ENCODE measurements around the gene TCP1. TPM values are rescaled to one million over a fixed set of nuclear protein-coding genes. Genes with fewer than 3 reads are reported as not detected.

TCP1 gene
- total RNA-seq (176 TPM), polyA plus RNA-seq (ENCODE audit: insufficient read depth in 1 of 8, insufficient read length in 8 of 8, low replicate concordance in 1 of 8) (100 to 1,000 TPM; 196 to 229 (median 213) TPM)
- long read RNA-seq, donor 1, transcript TCP1-201 (12 exons, 2,499 nt) = major isoform, 26 of 32 reads
- long read RNA-seq, donor 1, partial matches to known transcripts = 0 of 32 reads
- long read RNA-seq, donor 1, other reads (novel, unspliced or antisense) = 6 of 32 reads
- long read RNA-seq, donor 2, transcript TCP1-201 (12 exons, 2,499 nt) = major isoform, 5 of 5 reads
- long read RNA-seq, donor 2, partial matches to known transcripts = 0 of 5 reads
- long read RNA-seq, donor 2, other reads (novel, unspliced or antisense) = 0 of 5 reads
- long read RNA-seq, donor 3, transcript TCP1-201 (12 exons, 2,499 nt) = major isoform, 32 of 39 reads
- long read RNA-seq, donor 3, partial matches to known transcripts = 6 of 39 reads
- long read RNA-seq, donor 3, other reads (novel, unspliced or antisense) = 0 of 39 reads
- long read RNA-seq, donor 4, transcript TCP1-201 (12 exons, 2,499 nt) = major isoform, 19 of 34 reads
- long read RNA-seq, donor 4, partial matches to known transcripts = 9 of 34 reads
- long read RNA-seq, donor 4, other reads (novel, unspliced or antisense) = 6 of 34 reads
- long read RNA-seq, donor 5, transcript TCP1-201 (12 exons, 2,499 nt) = major isoform, 77 of 139 reads
- long read RNA-seq, donor 5, partial matches to known transcripts = 43 of 139 reads
- long read RNA-seq, donor 5, other reads (novel, unspliced or antisense) = 16 of 139 reads
- long read RNA-seq, donor 6, transcript TCP1-201 (12 exons, 2,499 nt) = major isoform, 58 of 97 reads
- long read RNA-seq, donor 6, partial matches to known transcripts = 24 of 97 reads
- long read RNA-seq, donor 6, other reads (novel, unspliced or antisense) = 15 of 97 reads
- long read RNA-seq, donor 7, transcript TCP1-201 (12 exons, 2,499 nt) = major isoform, 49 of 239 reads
- long read RNA-seq, donor 7, partial matches to known transcripts = 112 of 239 reads
- long read RNA-seq, donor 7, other reads (novel, unspliced or antisense) = 75 of 239 reads
- long read RNA-seq, donor 8, transcript TCP1-201 (12 exons, 2,499 nt) = major isoform, 18 of 40 reads
- long read RNA-seq, donor 8, partial matches to known transcripts = 22 of 40 reads
- long read RNA-seq, donor 8, other reads (novel, unspliced or antisense) = 0 of 40 reads
- long read RNA-seq, donor 9, transcript TCP1-201 (12 exons, 2,499 nt) = major isoform, 45 of 90 reads
- long read RNA-seq, donor 9, partial matches to known transcripts = 42 of 90 reads
- long read RNA-seq, donor 9, other reads (novel, unspliced or antisense) = 0 of 90 reads
- long read RNA-seq, donor 10, transcript TCP1-201 (12 exons, 2,499 nt) = major isoform, 67 of 97 reads
- long read RNA-seq, donor 10, partial matches to known transcripts = 24 of 97 reads
- long read RNA-seq, donor 10, other reads (novel, unspliced or antisense) = 6 of 97 reads
- long read RNA-seq, donor 11, transcript TCP1-201 (12 exons, 2,499 nt) = major isoform, 35 of 55 reads
- long read RNA-seq, donor 11, partial matches to known transcripts = 19 of 55 reads
- long read RNA-seq, donor 11, other reads (novel, unspliced or antisense) = 0 of 55 reads

- Histone ChIP-seq H3K4me3 (ENCODE audit: low read length) (peak within 1 kb of the TSS; percentile 96), H3K27ac (ENCODE audit: low read length) (peak within 1 kb of the TSS; percentile 100), H3K36me3 (ENCODE audit: control insufficient read depth, insufficient read depth, low read length) (peaks cover 29% of the 10 kb centered on the region), H3K9me3 (replicated peaks; ENCODE audit: control insufficient read depth, low read depth, low read length) (no peaks in the 10 kb centered on the region), H3K27me3 (ENCODE audit: control insufficient read depth, insufficient read depth, low read length) (no peaks in the 10 kb centered on the region), H3K4me1 (ENCODE audit: control insufficient read depth, insufficient read depth, low read length) (peaks cover 13% of the 10 kb centered on the region)
- peak; percentile 100 for DNase-seq
- under 1% methylated on average over 47 of the region's 64 CpGs for WGBS (ENCODE audit: insufficient coverage)
Observed at GRCh38 chr6:159789377-159790148, at the start of gene TCP1. Gene TCP1 (minus strand): TSS chr6:159789602. CDS start chr6:159789468, 134 bp downstream.

DNA sequence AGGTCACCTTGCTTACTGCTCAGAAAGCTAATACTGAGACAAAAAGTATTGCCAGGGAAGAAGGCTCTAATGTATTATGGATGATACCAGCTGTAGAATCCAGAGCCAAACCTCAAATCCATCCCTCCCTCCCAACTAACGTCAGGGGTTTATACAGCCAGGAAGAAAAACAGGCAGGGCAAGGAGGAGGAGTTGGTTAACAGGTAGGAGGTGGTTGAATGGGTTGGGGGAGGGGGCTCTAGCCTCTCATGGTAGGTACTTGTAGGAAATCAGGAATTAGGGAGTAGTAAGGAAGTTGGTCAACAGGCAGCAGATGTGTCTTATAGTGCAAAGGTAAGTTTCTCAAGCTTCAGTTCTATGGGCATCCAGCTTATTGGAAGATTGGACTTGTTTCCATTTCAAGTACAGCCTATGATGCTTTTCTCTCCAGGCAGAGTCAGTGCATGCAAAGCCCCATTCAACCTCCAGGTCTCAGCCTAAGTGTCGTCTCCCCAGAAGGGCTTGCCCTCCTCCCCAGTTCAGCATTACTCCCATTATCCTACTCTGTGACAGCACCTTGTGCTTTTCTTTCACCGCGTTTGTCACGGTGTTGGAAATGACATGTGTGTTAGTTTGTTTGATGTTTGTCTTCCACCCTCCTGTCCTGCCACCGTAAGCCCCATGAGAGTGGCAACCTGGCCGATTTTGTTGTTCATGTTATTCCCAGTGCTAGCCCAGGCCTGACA is 48.8 kb upstream of the TCP1 start:
- peaks cover 6% of the 10 kb centered on the region for H3K4me1 ChIP-seq (ENCODE audit: control insufficient read depth, insufficient read depth, low read length)
- no peaks in the 10 kb centered on the region for H3K9me3 ChIP-seq (replicated peaks; ENCODE audit: control insufficient read depth, low read depth, low read length)
- H3K36me3 ChIP-seq (ENCODE audit: control insufficient read depth, insufficient read depth, low read length) = no peaks in the 10 kb centered on the region
- WGBS (ENCODE audit: insufficient coverage) = no CpG with 5 or more reads among the region's 7 CpGs
- H3K27me3 ChIP-seq (ENCODE audit: control insufficient read depth, insufficient read depth, low read length) = no peaks in the 10 kb centered on the region
- no peak overlapping the region for H3K27ac ChIP-seq (ENCODE audit: low read length)
- DNase-seq = no peak
- no peak overlapping the region for H3K4me3 ChIP-seq (ENCODE audit: low read length)

DNA sequence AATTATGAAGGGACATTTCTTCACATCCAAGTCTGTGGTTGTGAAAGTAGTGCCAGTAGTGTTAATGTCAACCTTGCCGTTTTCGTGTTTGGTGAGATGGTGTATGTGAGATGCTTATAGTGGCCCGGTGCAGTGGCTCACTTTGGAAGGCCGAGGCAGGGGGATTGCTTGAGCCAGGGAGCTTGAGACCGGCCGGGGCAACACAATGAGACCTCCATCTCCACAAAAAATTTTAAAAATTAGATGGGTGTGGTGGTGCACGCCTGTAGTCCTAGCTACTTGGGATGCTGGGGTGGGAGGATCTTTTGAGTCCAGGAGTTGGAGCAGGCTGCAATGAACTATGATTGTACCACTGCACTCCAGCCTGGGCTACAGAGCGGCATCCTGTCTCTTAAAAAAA is 48.1 kb upstream of the TCP1 start:
- DNase-seq = no peak
- Histone ChIP-seq H3K4me3 (ENCODE audit: low read length) (no peak overlapping the region), H3K4me1 (ENCODE audit: control insufficient read depth, insufficient read depth, low read length) (peaks cover 6% of the 10 kb centered on the region), H3K27ac (ENCODE audit: low read length) (no peak overlapping the region), H3K9me3 (replicated peaks; ENCODE audit: control insufficient read depth, low read depth, low read length) (no peaks in the 10 kb centered on the region), H3K27me3 (ENCODE audit: control insufficient read depth, insufficient read depth, low read length) (no peaks in the 10 kb centered on the region), H3K36me3 (ENCODE audit: control insufficient read depth, insufficient read depth, low read length) (no peaks in the 10 kb centered on the region)
- WGBS (ENCODE audit: insufficient coverage) = no CpG with 5 or more reads among the region's 8 CpGs

DNA sequence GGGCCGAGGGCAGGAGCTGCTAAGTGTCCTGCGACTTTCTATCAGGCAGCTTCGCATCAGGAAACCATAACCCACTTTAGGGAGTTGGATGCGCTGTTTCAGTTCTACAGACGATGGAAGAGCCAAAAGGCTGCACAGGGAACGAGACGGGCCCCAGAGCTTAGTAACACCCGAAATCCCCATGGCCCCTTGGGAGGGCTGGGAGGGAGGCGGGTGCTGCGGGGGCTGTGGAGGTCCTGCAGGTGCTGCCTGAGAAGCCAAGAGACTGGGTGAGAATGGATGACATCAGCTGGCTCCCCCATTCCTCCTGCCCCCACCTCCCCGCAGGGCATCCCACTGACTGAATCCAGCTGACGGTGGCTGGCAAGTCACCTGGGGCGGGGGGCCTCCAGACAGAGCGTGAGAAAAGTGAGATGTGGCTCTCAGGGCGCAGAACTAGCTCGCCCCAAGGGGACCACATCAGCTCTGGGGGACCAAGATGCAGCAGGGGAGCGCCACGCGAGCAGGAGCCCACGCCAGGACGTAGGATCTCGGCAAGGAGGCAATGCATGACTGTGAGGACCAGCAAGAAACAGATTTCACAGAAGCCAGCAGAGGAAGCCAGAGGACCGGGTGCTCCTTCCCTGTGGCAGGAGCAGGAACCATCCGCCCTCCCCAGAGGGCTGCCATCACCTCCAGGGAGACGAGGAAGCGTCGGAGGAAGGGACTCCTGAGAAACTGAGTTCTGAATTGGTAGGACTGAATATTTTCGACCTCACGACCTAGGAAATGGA is 47.5 kb upstream of the TCP1 start:
- Histone ChIP-seq H3K36me3 (ENCODE audit: control insufficient read depth, insufficient read depth, low read length) (no peaks in the 10 kb centered on the region), H3K9me3 (replicated peaks; ENCODE audit: control insufficient read depth, low read depth, low read length) (no peaks in the 10 kb centered on the region), H3K27ac (ENCODE audit: low read length) (no peak overlapping the region), H3K4me1 (ENCODE audit: control insufficient read depth, insufficient read depth, low read length) (peaks cover 6% of the 10 kb centered on the region), H3K4me3 (ENCODE audit: low read length) (no peak overlapping the region), H3K27me3 (ENCODE audit: control insufficient read depth, insufficient read depth, low read length) (no peaks in the 10 kb centered on the region)
- WGBS (ENCODE audit: insufficient coverage) = 80% methylated on average over 16 of the region's 29 CpGs
- DNase-seq = no peak

GRCh38 chr6:159833997-159834603 is 44.7 kb upstream of the TCP1 start:
- peaks cover 27% of the 10 kb centered on the region for H3K4me1 ChIP-seq (ENCODE audit: control insufficient read depth, insufficient read depth, low read length)
- WGBS (ENCODE audit: insufficient coverage) = 100% methylated on average over 2 of the region's 5 CpGs
- no peak overlapping the region for H3K4me3 ChIP-seq (ENCODE audit: low read length)
- H3K27ac ChIP-seq (ENCODE audit: low read length) = no peak overlapping the region
- H3K9me3 ChIP-seq (replicated peaks; ENCODE audit: control insufficient read depth, low read depth, low read length) = no peaks in the 10 kb centered on the region
- no peaks in the 10 kb centered on the region for H3K36me3 ChIP-seq (ENCODE audit: control insufficient read depth, insufficient read depth, low read length)
- DNase-seq = no peak
- H3K27me3 ChIP-seq (ENCODE audit: control insufficient read depth, insufficient read depth, low read length) = no peaks in the 10 kb centered on the region

DNA sequence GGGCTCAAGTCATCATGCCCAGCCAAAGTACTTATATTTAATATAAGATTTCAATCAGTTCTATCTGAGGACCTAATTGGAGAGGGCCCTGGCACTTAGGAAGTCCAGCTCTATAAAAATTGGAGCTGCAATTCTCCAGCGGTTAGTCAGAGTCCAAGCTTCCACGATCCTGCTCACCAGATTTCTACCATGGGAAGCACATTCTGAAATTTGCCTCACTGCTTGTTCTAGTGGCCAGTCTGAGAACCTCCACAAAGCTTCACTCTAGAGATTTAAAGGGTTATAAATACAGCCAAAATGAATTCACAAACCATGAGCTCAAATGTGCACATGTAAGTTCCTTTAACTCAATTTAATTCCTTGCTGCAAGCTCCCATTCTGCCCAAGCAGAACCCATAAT is 44.2 kb upstream of the TCP1 start:
- DNase-seq = peak; percentile 37
- peaks cover 32% of the 10 kb centered on the region for H3K4me1 ChIP-seq (ENCODE audit: control insufficient read depth, insufficient read depth, low read length)
- no peaks in the 10 kb centered on the region for H3K27me3 ChIP-seq (ENCODE audit: control insufficient read depth, insufficient read depth, low read length)
- no peaks in the 10 kb centered on the region for H3K9me3 ChIP-seq (replicated peaks; ENCODE audit: control insufficient read depth, low read depth, low read length)
- WGBS (ENCODE audit: insufficient coverage) = 33% methylated on average over 2 of the region's 2 CpGs
- no peaks in the 10 kb centered on the region for H3K36me3 ChIP-seq (ENCODE audit: control insufficient read depth, insufficient read depth, low read length)
- no peak overlapping the region for H3K4me3 ChIP-seq (ENCODE audit: low read length)
- H3K27ac ChIP-seq (ENCODE audit: low read length) = no peak overlapping the region

DNA sequence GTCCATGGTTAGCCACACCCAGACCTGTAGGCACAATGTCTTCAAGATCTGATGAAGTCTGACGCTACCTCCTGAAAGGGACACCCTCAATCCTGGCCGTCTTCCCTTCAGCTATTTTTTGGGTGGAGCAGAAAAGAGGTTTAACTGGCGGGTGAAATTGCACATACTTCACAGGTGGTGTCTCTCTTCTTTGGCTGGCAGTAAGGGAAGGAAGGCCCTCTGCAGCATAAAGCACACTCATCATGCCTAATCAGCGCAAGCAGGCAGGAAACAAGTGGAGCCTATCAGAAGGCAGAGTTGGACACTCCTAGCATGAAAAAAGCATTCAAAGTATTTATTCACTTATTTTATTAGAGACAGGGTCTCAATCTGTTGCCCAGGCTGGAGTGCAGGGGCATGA is 43.5 kb upstream of the TCP1 start:
- DNase-seq = no peak
- H3K36me3 ChIP-seq (ENCODE audit: control insufficient read depth, insufficient read depth, low read length) = no peaks in the 10 kb centered on the region
- H3K27ac ChIP-seq (ENCODE audit: low read length) = no peak overlapping the region
- peaks cover 35% of the 10 kb centered on the region for H3K4me1 ChIP-seq (ENCODE audit: control insufficient read depth, insufficient read depth, low read length)
- no peaks in the 10 kb centered on the region for H3K27me3 ChIP-seq (ENCODE audit: control insufficient read depth, insufficient read depth, low read length)
- no peaks in the 10 kb centered on the region for H3K9me3 ChIP-seq (replicated peaks; ENCODE audit: control insufficient read depth, low read depth, low read length)
- no peak overlapping the region for H3K4me3 ChIP-seq (ENCODE audit: low read length)
- no CpG with 5 or more reads among the region's 4 CpGs for WGBS (ENCODE audit: insufficient coverage)

DNA sequence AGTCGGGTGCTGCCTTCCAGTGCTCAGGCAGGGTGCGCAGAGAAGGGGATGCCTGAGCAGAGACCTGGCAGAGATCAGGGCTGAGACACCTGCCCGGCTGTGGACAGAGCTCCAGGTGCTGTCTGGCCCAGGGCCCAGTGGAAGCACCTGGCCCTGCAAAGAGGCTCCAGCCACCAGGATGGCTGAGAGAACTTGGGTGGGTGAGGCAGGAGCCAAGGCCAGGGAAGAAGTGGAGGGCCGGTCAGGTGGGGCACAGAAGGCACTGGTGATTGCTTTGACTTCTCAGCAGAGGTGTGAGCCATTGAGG is 41.9 kb upstream of the TCP1 start:
- H3K9me3 ChIP-seq (replicated peaks; ENCODE audit: control insufficient read depth, low read depth, low read length) = no peaks in the 10 kb centered on the region
- DNase-seq = no peak
- WGBS (ENCODE audit: insufficient coverage) = 79% methylated on average over 4 of the region's 4 CpGs
- H3K4me1 ChIP-seq (ENCODE audit: control insufficient read depth, insufficient read depth, low read length) = peaks cover 43% of the 10 kb centered on the region
- H3K4me3 ChIP-seq (ENCODE audit: low read length) = no peak overlapping the region
- no peak overlapping the region for H3K27ac ChIP-seq (ENCODE audit: low read length)
- no peaks in the 10 kb centered on the region for H3K27me3 ChIP-seq (ENCODE audit: control insufficient read depth, insufficient read depth, low read length)
- no peaks in the 10 kb centered on the region for H3K36me3 ChIP-seq (ENCODE audit: control insufficient read depth, insufficient read depth, low read length)
